Aorta (tissue), 5 donors: ENCODE data around the gene GFOD1. TPM values are rescaled to one million over a fixed set of nuclear protein-coding genes. Genes with fewer than 3 reads are reported as not detected.

ENCODE experiments used
- ATAC-seq: fragments of 200-7000 bp; cut with Tn5 transposase; one replicate; pipeline ENCODE4 v1.9.1; 2022; ENCODE audit warnings: moderate library complexity; ENCODE audit not compliant: low FRiP score
- DNase-seq, 2 donors: peaks; one replicate each; pipeline ENCODE4 v3.0.0-alpha.2; 2020
- H3K27ac ChIP-seq, 2 donors: one replicate each; pipeline ENCODE4 v1.5.1; 2013; ENCODE audit warnings: low read length in 2 of 2, mild to moderate bottlenecking in 2 of 2, moderate library complexity in 2 of 2, control low read depth in 1 of 2, inconsistent platforms in 1 of 2, low read depth in 1 of 2
- H3K27me3 ChIP-seq, 2 donors: one replicate each; pipeline ENCODE4 v1.6.1; 2013; ENCODE audit warnings: control low read depth in 1 of 2, low read length in 1 of 2, mild to moderate bottlenecking in 1 of 2, moderate library complexity in 1 of 2; ENCODE audit not compliant: insufficient read depth in 2 of 2, control insufficient read depth in 1 of 2
- H3K36me3 ChIP-seq, 2 donors: one replicate each; pipeline ENCODE4 v1.6.1; 2013; ENCODE audit warnings: control low read depth in 1 of 2, low read length in 1 of 2, mild to moderate bottlenecking in 1 of 2; ENCODE audit not compliant: insufficient read depth in 2 of 2, control insufficient read depth in 1 of 2
- H3K4me1 ChIP-seq, 2 donors: one replicate each; pipeline ENCODE4 v1.6.1; 2013; ENCODE audit warnings: low read length in 2 of 2, control low read depth in 1 of 2, mild to moderate bottlenecking in 1 of 2, moderate library complexity in 1 of 2; ENCODE audit not compliant: insufficient read depth in 2 of 2, control insufficient read depth in 1 of 2
- H3K4me3 ChIP-seq, 2 donors: one replicate each; pipeline ENCODE4 v1.5.1; 2013; ENCODE audit warnings: low read length in 2 of 2, control low read depth in 1 of 2, mild to moderate bottlenecking in 1 of 2
- H3K9me3 ChIP-seq: one replicate; pipeline ENCODE4 v1.6.1; 2013; ENCODE audit warnings: mild to moderate bottlenecking, low read length; ENCODE audit not compliant: control insufficient read depth
- WGBS, 2 donors: extraction: QIAGEN DNeasy Blood & Tissue Kit; methylation state at CpG; one replicate each; pipeline ENCODE4 v1.1.7; 2013; 5-methylcytosine and 5-hydroxymethylcytosine counted together
- intact Hi-C, 2 donors: fragments of 100-400 bp; cut with DNase I; formaldehyde crosslinking; loops; one replicate each; pipeline versions ENCODE4 v1.14.2 to v1.15.0; 2022
- polyA plus RNA-seq, 2 donors: library from polyadenylated mRNA; stranded (reverse); fragments of 200-250 nt; gene quantifications; one replicate each; pipeline ENCODE4 v1.2.3, GENCODE V29; 2013
- total RNA-seq, 2 donors: library from RNA; stranded (reverse); fragmentation: NEBNext Ultra II Directional; extraction: Animal tissue kit (Norgen Biotek cat#: 25700); gene quantifications; one replicate each; pipeline ENCODE4 v1.2.1, GENCODE V29; 2021
- donor health status: healthy with polysubstance abuse.
- donor health status: Bipolar disorder and iron deficiency.
- donor health status: DM: no; HTN: no; CAD: no.
- donor health status: DM: no; HTN: no; CAD: no.
- donor health status: DM: yes; HTN: yes; CAD: no.

Gene GFOD1
- total and polyA plus RNA-seq, 4 donors, result 1.6 to 17.3 (median 9.2) TPM

DNA sequence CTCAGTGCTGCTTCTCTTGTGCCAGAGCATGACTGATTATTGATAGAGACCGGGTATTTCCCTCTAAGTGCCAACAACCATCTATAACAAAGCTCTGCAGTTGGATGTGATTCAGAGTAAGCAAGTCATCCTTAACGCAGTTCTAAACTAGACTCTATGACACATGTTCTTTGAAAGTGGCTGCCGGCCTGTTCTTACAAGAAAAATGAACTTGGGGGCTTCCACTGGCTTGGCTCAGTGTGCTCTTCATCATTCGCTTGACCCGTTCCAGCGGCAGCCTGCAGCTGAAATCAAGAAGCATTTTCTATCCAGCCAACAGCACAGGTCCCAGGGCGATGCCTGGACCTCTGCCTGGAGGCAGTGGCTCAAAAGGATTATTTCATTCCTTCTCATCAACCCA is 29.8 kb downstream of the GFOD1 start:
- Histone ChIP-seq H3K4me1 (no peaks in the 10 kb centered on the region), H3K9me3 (no peaks in the 10 kb centered on the region), H3K4me3 (no peak overlapping the region), H3K27me3 (no peaks in the 10 kb centered on the region), H3K27ac (no peak overlapping the region), H3K36me3 (no peaks in the 10 kb centered on the region)
- WGBS, 2 donors, result 24 to 30% methylated on average over 7 of the region's 7 CpGs
- intact Hi-C loops, result no loop called here
- DNase-seq (no peak), ATAC-seq (no peak)

DNA sequence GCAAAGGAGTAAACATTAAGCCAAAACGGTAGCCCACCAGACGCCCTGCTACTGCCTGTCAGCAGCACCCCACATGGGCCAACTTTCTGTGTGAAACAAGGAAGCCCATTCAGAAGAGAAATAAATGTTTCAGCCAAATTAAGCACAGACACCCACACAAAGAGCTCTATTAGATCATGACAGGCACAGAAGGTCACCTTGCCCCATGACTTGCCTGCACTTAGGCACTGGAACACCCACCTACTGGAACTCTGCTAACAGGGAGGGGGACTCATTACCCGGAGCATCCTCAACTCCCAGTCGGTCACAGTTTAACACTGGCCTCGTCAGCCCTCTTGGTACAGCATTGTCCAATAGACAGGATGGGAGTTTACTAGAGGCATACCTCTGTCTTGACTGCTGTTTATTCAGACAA is 31.8 kb downstream of the GFOD1 start:
- Histone ChIP-seq H3K9me3 (no peaks in the 10 kb centered on the region), H3K4me3 (no peak overlapping the region), H3K4me1 (no peaks in the 10 kb centered on the region), H3K27me3 (no peaks in the 10 kb centered on the region), H3K36me3 (no peaks in the 10 kb centered on the region), H3K27ac (no peak overlapping the region)
- intact Hi-C loops, result no loop called here
- ATAC-seq (no peak), DNase-seq (no peak)
- 61 to 69% methylated on average over 5 of the region's 5 CpGs for WGBS, 2 donors

DNA sequence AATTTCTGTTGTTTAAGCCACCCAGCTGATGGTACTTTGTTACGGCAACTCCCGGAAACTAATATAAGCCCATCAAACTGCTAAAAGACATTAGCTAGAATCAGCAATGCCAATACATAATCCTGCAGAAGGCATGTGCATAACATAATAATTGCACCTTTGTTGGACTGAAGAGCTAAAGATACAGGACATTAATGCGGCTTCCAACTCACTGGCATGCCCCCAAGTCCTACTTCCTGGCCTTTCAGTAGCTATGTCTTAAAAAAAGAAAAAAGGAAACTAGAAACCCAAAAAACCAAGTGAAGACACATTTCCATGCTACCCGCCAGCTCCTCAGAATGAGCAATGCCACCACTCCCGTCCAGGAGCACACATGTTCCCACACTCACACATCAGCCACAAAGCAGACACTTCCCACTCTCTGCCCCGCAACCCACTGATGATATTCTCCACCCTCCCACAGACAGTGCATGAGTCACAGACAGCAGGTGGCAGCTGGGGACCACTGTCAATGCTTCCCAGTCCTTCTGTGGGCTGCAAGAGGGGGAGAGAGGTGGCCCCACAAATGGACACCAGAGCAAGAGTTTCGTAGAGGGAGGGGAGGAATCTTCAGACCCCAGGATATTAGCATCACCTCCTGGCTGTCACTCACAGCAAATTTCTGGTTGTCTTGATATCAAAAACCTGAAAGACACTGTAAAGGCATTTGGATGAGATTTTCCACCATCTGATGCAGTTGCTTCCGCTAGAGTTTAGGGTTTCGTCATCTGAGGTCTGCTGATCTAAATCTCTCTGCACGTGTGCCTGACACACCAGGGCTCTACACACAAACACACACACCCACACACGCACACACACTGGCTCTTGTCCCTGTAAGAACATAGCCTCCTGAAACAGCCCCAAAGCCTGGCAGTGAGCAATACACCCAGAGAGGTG is 32.8 kb downstream of the GFOD1 start:
- DNase-seq, result peak in 1 of 2 donors; percentile 54
- Histone ChIP-seq H3K27me3 (no peaks in the 10 kb centered on the region), H3K4me1 (no peaks in the 10 kb centered on the region), H3K27ac (no peak overlapping the region), H3K9me3 (no peaks in the 10 kb centered on the region), H3K4me3 (no peak overlapping the region), H3K36me3 (no peaks in the 10 kb centered on the region)
- WGBS, 2 donors, result 79% methylated on average over 11 of the region's 11 CpGs
- peak; percentile 61 for ATAC-seq
- intact Hi-C loops, result no loop called here

DNA sequence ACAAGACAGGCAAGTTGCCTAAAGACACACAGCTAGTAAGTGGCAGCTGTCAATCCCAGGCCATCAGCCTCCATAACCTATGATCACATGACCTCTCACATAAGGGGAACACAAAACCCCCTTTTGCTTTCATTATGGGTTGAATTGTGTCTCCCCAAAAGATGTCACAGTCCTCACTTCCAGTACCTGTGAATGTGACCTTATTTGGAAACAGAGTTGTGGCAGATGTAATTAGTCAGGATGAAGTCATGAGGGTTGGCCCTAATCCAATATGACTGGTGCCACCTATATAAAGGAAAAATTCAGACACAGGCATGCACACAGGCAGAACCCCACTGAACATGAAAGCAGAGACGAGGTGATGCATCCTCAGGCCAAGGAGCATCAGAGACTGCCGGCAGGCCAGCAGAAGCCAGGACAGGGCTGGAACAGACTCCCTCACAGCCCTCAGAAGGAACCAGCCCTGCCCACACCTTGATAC is 33.6 kb downstream of the GFOD1 start:
- Histone ChIP-seq H3K36me3 (no peaks in the 10 kb centered on the region), H3K27ac (no peak overlapping the region), H3K9me3 (no peaks in the 10 kb centered on the region), H3K27me3 (no peaks in the 10 kb centered on the region), H3K4me3 (no peak overlapping the region), H3K4me1 (no peaks in the 10 kb centered on the region)
- 80 to 81% methylated on average over 2 of the region's 2 CpGs for WGBS, 2 donors
- no peak for ATAC-seq
- intact Hi-C loops, result no loop called here
- no peak for DNase-seq

- WGBS, 2 donors, result 97 to 99% methylated on average over 4 of the region's 4 CpGs
- Histone ChIP-seq H3K27me3 (no peaks in the 10 kb centered on the region), H3K9me3 (no peaks in the 10 kb centered on the region), H3K4me1 (no peaks in the 10 kb centered on the region), H3K4me3 (no peak overlapping the region), H3K36me3 (no peaks in the 10 kb centered on the region), H3K27ac (no peak overlapping the region)
- DNase-seq, result no peak
- ATAC-seq, result no peak
- intact Hi-C loops, result no loop called here
Measured at GRCh38 chr6:13453153-13453552, 34.2 kb downstream of the GFOD1 start.

GRCh38 chr6:13452346-13453117 is 34.9 kb downstream of the GFOD1 start:
- intact Hi-C loops, result no loop called here
- no peak for DNase-seq

DNA sequence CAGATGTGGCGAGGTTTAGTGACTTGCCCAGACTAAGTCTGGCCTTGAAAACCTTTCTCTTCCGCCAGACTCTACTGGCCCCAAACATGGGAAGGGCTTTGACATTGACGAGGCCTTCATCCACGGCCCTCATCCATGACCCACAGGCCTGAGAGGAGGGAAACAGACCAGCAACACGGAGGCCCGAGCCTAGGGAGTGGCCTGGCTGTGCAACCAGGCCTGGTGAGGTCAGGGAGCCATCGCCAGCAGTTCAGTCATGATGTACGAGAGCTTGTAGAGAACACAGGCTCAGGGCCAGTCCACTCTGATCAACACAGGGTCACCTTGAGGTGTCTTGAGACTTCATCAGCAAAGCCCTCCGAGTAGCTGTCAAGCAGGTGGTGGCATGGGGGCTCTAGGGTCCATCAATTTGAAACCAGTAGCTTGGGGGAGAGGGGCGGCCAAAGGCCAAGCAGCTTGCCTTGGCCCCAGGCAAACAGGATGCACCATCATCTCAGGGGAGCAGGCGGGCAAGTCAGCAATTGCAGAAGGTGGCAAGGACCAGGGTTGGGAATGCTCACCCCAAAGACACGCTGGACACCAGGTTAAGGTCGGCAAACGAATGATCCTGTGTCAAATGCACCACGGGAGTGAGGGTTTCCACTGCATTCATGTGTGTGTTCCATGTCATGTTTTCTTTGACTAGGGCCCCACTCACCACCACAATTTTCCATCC is 36.1 kb downstream of the GFOD1 start:
- Histone ChIP-seq H3K27ac (no peak overlapping the region), H3K36me3 (no peaks in the 10 kb centered on the region), H3K4me1 (no peaks in the 10 kb centered on the region), H3K4me3 (no peak overlapping the region), H3K9me3 (no peaks in the 10 kb centered on the region), H3K27me3 (no peaks in the 10 kb centered on the region)
- WGBS, 2 donors, result 96 to 97% methylated on average over 15 of the region's 15 CpGs
- ATAC-seq, result no peak
- no peak for DNase-seq
- intact Hi-C loops, result no loop called here

More at GRCh38 chr6:13452346-13453117, 34.9 kb downstream of the GFOD1 start:
- H3K27ac ChIP-seq, result no peak overlapping the region
- 98% methylated on average over 11 of the region's 11 CpGs for WGBS, 2 donors
- no peak for ATAC-seq
- H3K36me3 ChIP-seq, result no peaks in the 10 kb centered on the region
- no peaks in the 10 kb centered on the region for H3K9me3 ChIP-seq
- no peak overlapping the region for H3K4me3 ChIP-seq
- H3K27me3 ChIP-seq, result no peaks in the 10 kb centered on the region
- no peaks in the 10 kb centered on the region for H3K4me1 ChIP-seq

DNA sequence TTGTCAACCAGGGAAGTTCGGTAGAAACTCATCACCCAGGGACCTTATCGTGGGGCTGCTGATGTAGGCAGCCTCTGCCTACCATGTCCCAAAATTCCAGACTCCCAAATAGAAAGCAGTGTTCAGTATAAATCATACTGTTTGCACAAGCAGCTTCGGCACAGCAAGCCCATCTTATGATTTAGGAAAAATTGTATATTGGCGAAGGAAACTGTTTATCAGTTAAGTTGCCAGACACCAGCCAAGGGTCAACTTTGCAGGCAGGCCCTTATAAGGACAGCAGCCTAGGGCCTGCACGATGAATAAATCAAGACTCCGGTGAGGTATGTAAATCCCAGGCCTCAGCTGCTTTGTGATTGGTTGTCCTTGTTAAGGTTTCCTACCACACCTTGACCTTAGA is 36.8 kb downstream of the GFOD1 start:
- Histone ChIP-seq H3K9me3 (no peaks in the 10 kb centered on the region), H3K4me1 (no peaks in the 10 kb centered on the region), H3K27me3 (no peaks in the 10 kb centered on the region), H3K36me3 (no peaks in the 10 kb centered on the region), H3K27ac (no peak overlapping the region), H3K4me3 (no peak overlapping the region)
- no peak for ATAC-seq
- intact Hi-C loops, result no loop called here
- no peak for DNase-seq
- 92 to 94% methylated on average over 6 of the region's 6 CpGs for WGBS, 2 donors
